Adipocyte (in vitro differentiated cells): ENCODE data around the gene PI16.

Source experiments
- DNase-seq: peaks from one replicate; pipeline ENCODE4 v3.0.0-alpha.2; 2015; ENCODE audit warnings: low read depth
- H3K27me3 ChIP-seq: replicated peaks from 2 replicates; pipeline ENCODE4 v1.7.0; 2013; ENCODE audit warnings: mild to moderate bottlenecking, low read length, moderate library complexity; ENCODE audit not compliant: control insufficient read depth, insufficient read depth
- H3K36me3 ChIP-seq: 2 replicates; pipeline ENCODE4 v1.7.0; 2013; ENCODE audit warnings: low read length, mild to moderate bottlenecking, moderate library complexity; ENCODE audit not compliant: control insufficient read depth, insufficient read depth, severe bottlenecking
- H3K4me1 ChIP-seq: 2 replicates; pipeline ENCODE4 v1.7.0; 2013; ENCODE audit warnings: mild to moderate bottlenecking, low read length, moderate library complexity; ENCODE audit not compliant: control insufficient read depth, insufficient read depth
- H3K4me3 ChIP-seq: 2 replicates; pipeline ENCODE4 v1.7.0; 2013; ENCODE audit warnings: mild to moderate bottlenecking, low read length, moderate library complexity
- H3K9ac ChIP-seq: 2 replicates; pipeline ENCODE4 v1.7.0; 2013; ENCODE audit warnings: mild to moderate bottlenecking, low read length, moderate library complexity
- H3K9me3 ChIP-seq: 2 replicates; pipeline ENCODE4 v1.7.0; 2013; ENCODE audit warnings: mild to moderate bottlenecking, low read length, moderate library complexity; ENCODE audit not compliant: control insufficient read depth

PI16 gene

DNA sequence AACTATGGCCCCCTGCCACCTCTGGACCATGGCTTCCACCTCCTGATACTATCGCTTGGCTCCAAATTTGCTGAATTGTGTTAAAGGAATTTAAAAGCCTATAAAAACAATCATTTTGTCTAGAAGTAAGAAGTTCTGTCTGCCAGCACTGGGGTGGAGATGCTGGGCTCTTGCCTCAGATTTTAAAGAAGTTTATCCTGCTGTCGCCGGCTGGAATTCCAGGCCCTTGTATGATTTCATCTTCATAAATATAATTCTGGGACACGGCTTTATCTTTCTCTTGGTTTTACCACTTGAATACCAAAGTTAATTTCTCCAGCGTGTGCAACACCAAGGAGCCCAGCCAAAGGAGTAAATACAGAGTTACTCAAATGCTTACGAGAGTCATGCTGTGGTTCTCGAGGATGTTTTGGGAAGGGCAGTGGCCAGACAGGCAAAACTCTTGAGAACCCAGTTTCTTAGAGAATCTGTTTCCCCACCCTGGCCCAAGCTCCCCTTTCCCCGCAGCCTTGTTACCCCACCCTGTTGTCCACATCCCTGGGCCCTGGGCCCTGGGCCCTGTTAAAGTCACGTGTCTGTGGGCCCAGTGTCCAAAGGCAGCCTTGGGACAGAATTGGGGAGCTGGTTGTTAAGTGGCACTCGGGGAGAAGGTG lies 36.9 kb upstream of the PI16 start:
- peak; percentile 93 for DNase-seq
- Histone ChIP-seq H3K4me3 (no peak overlapping the region), H3K27me3 (no peaks in the 10 kb centered on the region), H3K4me1 (peaks cover 62% of the 10 kb centered on the region), H3K9me3 (no peaks in the 10 kb centered on the region), H3K9ac (peak overlapping the region; percentile 47), H3K36me3 (peaks cover 48% of the 10 kb centered on the region)

DNA sequence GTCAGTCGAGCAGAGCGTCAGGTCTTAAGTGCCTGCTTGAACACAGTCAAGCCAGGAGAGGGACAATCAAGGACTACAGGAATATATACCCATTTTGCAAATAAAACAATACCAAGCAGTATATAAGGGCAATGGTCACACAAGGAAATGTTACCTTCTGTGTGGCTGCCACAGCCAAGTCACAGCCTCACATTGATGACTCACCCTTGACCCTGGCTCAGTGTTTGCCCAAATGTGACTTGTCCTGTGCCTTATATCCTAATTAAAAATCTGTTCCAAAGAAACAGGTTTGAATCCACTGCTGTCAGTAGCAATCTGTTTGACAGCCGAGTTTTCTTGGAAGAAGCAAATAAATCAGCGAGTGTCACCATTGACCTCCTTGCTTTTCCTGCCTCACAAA lies 34.5 kb upstream of the PI16 start:
- Histone ChIP-seq H3K4me1 (peaks cover 64% of the 10 kb centered on the region), H3K9me3 (no peaks in the 10 kb centered on the region), H3K4me3 (peak overlapping the region; percentile 35), H3K27me3 (no peaks in the 10 kb centered on the region), H3K9ac (no peak overlapping the region), H3K36me3 (peaks cover 55% of the 10 kb centered on the region)
- no peak for DNase-seq

DNA sequence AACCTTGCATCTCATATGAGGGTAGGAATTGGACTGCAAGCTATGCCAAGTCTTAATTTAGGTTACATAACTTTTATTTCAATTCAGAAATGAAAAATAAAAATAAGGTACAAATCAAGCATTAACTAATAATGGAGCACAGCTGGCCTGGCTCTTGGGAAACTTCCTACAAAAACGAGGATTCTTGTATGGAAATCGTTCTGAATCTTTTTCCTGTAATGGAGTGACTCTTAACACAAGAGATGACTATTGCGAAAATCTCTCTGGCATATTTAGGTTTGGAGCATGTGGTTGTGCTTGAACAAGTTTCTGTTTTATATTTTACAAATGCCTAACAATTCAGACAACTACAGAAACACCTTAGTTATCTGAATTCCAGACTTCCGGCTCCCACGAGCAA lies 34.0 kb upstream of the PI16 start:
- Histone ChIP-seq H3K36me3 (peaks cover 55% of the 10 kb centered on the region), H3K9ac (no peak overlapping the region), H3K27me3 (no peaks in the 10 kb centered on the region), H3K4me1 (peaks cover 64% of the 10 kb centered on the region), H3K9me3 (no peaks in the 10 kb centered on the region), H3K4me3 (peak overlapping the region; percentile 35)
- peak; percentile 78 for DNase-seq

DNA sequence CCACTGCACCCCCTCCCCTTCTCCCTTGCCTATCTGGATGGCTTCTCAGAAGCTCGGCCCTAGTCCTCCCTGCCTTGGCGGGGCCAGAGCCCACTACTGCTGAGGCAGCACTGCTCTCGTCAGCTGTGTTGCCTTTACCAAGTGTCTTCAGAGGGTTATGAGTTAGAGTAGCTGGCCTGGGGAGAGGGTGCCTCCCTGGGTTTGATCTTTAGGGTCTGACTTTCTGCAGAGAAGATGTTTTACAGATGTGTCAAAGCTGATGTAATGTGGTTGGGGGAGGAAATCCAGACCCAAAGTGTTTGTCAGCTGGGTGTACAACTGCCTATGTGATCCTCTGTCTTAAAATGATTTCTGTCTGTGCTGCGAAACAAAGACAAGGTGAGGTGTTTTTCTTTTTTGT lies 30.4 kb upstream of the PI16 start:
- Histone ChIP-seq H3K4me1 (peaks cover 56% of the 10 kb centered on the region), H3K36me3 (peaks cover 43% of the 10 kb centered on the region), H3K27me3 (no peaks in the 10 kb centered on the region), H3K9me3 (no peaks in the 10 kb centered on the region), H3K4me3 (no peak overlapping the region), H3K9ac (no peak overlapping the region)
- no peak for DNase-seq

DNA sequence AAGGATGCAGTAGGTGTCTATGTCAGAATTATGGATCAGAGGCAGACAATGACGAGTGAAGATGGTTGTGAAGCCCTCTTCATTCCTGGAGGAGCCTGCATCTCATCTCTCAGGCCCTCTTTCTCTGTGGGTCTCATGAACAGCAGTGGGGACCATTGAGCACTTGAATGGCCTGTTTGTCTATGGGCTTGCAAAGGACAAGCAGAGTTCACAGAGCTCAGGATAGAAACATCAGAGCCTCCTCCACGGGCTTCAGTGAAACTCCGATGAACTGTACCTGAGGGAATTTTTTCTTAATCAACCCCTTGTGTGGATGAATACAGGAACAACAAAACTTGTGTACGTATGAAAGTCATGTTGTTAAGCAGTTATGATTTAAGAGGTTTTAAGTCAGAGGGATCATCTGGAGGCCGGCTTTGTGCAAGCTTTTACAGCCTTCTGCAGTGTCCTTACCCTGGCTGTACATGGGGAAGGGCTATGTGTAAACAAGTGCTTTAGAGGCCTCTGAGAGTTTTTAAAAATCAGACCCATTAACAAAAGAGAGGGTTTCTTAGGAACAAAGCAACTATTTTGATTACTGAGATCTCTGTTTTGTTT lies 29.7 kb upstream of the PI16 start:
- peaks cover 37% of the 10 kb centered on the region for H3K36me3 ChIP-seq
- H3K4me3 ChIP-seq, result no peak overlapping the region
- DNase-seq, result no peak
- no peak overlapping the region for H3K9ac ChIP-seq
- peaks cover 56% of the 10 kb centered on the region for H3K4me1 ChIP-seq
- no peaks in the 10 kb centered on the region for H3K27me3 ChIP-seq
- no peaks in the 10 kb centered on the region for H3K9me3 ChIP-seq

DNA sequence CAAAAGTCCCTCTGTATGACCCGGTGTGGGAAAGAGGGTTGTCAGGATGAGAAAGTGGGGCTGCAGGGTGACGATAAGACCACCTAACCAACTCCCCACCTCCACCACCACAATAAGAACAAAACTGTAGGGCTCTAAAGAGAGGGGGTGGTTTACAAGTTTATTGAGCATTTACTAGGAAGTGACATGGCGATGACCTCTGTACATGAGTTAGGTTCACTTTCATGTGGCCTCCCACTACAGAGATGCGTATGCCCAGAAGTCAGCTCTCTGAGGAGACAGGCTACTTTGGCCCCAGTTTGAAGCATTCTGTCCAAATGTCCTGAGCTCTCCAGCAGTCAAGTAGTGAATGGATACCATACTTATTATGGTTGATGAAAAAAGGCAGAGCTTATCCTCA lies 28.7 kb upstream of the PI16 start:
- H3K36me3 ChIP-seq, result peaks cover 34% of the 10 kb centered on the region
- H3K27me3 ChIP-seq, result no peaks in the 10 kb centered on the region
- H3K4me1 ChIP-seq, result peaks cover 57% of the 10 kb centered on the region
- no peak overlapping the region for H3K4me3 ChIP-seq
- no peaks in the 10 kb centered on the region for H3K9me3 ChIP-seq
- H3K9ac ChIP-seq, result no peak overlapping the region
- no peak for DNase-seq

DNA sequence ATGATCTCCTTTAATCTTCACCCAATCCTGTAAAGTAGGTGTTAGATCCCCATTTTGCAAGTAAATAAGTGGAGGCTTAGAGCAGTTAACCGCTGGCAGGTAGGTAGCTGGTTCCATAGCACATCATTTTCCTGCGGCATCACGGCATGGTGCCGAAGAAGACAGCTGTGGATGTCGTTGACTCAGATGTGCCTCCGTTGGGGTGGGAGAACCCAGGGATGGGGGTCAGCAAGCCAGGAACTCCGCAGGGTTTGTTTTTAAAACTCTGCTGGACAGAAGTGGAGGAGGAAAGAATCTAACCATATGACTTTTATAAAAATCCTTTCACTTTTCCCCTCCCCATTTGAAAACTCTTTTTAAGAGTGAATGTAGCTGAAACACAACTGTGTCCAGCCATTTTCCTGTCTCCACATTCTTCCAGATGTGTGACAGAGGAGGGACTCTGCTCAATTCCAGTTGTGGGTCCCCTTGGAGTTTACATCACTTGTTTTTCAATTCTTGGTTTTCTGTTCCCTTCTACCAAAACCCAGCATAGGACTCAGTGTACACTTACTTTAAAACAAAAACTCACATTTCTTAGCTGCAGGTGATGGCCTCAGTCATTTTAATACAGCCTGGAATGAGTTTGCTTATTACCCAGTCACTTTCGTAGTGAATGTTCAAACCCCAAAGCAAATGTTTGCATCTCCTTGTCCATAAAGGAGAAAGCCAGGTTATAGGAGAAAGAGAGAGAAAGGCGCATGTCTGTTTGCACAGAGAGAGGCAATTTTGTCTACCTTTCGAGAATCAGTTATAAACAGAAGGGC lies 27.6 kb upstream of the PI16 start:
- DNase-seq, result no peak
- H3K9ac ChIP-seq, result no peak overlapping the region
- H3K4me1 ChIP-seq, result peaks cover 55% of the 10 kb centered on the region
- no peak overlapping the region for H3K4me3 ChIP-seq
- H3K9me3 ChIP-seq, result no peaks in the 10 kb centered on the region
- no peaks in the 10 kb centered on the region for H3K27me3 ChIP-seq
- H3K36me3 ChIP-seq, result peaks cover 30% of the 10 kb centered on the region

DNA sequence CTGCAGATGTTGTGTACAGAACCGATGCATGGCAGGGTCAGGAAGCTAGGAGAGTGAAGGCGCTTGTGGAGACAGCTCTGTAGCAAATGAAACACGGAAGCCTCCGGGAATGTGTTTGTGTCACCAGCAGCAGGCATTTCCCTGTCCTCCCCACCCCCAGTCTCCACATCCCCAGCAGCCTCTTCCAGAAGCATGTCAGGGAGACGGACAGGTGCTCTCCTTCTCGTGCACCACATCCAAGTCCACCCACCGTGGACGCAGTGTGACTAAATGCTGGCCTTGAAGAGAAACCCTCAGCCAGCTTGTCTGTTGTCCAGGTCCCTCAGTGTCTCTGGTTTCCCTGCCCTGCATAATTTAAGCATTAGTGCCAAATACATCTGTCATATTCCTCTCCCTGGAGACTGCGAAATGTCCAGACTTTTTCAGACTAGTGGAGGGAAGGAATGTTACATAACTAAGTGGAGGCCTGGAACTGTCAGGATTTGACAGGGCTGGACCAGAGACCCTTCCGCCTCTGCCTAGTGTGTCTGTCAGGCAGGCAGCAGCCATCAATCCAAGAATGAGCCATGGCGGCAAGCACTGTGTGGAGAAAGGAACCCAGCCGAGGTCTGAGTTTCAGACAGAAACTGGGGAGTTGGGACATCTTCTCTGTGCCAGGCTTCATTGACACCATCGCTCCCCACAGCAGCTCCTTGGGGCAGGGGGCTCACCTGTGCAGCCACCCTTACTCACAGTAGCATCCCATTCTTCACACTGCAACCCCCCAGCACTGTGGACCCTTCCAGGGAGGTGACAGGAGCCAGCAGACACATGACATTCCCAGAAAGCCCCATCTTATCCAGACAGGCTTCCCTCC lies 26.6 kb upstream of the PI16 start:
- Histone ChIP-seq H3K36me3 (peaks cover 27% of the 10 kb centered on the region), H3K9me3 (no peaks in the 10 kb centered on the region), H3K9ac (no peak overlapping the region), H3K4me3 (no peak overlapping the region), H3K27me3 (no peaks in the 10 kb centered on the region), H3K4me1 (peaks cover 57% of the 10 kb centered on the region)
- no peak for DNase-seq

DNA sequence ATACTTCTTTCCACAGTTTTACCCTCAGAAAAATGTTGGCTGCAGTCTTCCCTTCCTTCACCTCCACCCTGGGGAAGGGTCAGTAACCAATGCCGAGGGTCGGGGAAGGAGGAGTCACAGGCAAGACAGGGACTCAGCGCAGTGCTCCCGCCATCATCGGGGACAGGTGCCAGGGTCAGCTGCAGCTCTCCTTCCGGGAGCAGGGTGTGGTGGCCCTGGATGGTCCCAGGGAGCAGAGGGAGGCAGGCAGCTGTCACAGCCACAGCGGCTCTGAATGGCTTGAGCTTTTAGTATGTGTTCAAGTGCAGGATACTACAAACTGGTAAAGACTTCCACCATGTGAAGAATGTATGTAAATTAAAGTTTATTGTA lies 26.0 kb upstream of the PI16 start:
- no peak overlapping the region for H3K4me3 ChIP-seq
- no peaks in the 10 kb centered on the region for H3K27me3 ChIP-seq
- no peak overlapping the region for H3K9ac ChIP-seq
- H3K9me3 ChIP-seq, result no peaks in the 10 kb centered on the region
- peaks cover 23% of the 10 kb centered on the region for H3K36me3 ChIP-seq
- H3K4me1 ChIP-seq, result peaks cover 63% of the 10 kb centered on the region
- no peak for DNase-seq

DNA sequence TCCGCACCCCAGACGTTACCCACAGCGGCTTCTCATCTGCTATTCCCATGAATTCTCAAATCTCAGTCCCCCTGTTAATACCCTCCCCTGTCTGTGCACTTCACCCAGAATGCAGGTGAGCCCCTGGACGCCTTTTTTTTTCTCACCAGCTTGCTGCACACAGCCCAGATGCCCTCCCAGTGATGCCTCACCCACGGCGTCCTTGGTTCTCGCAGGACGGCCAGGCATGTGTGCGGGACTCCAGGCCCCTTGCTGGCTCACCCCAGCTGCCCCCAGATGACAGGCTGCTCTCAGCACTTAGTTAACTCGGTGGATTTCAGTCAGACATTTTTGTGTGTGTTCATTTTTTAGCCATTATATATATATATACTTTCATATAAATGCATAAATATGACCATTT lies 25.4 kb upstream of the PI16 start:
- H3K36me3 ChIP-seq, result peaks cover 17% of the 10 kb centered on the region
- no peaks in the 10 kb centered on the region for H3K9me3 ChIP-seq
- no peak overlapping the region for H3K9ac ChIP-seq
- H3K27me3 ChIP-seq, result no peaks in the 10 kb centered on the region
- no peak overlapping the region for H3K4me3 ChIP-seq
- no peak for DNase-seq
- H3K4me1 ChIP-seq, result peaks cover 66% of the 10 kb centered on the region

DNA sequence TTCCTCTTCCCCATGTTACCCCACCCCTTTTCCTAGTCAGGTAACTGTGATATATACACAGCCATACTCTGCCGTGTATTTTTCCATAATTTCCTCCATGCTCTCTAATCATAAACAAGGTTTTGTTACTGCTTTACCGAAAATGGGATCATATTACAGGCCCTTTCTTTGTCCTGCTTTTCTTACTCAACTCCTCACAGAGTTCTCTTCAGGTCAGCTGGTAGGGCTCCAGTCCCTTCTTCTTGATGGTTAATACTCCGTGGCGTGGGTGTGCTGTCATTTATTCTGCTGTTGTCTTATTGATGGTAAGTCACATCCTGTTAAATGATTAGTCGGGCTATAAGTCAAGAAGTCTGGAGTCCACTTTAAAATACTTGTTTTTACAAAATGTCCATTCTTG lies 24.9 kb upstream of the PI16 start:
- H3K9ac ChIP-seq, result no peak overlapping the region
- no peaks in the 10 kb centered on the region for H3K9me3 ChIP-seq
- DNase-seq, result peak; percentile 87
- H3K36me3 ChIP-seq, result peaks cover 13% of the 10 kb centered on the region
- H3K4me1 ChIP-seq, result peaks cover 62% of the 10 kb centered on the region
- no peak overlapping the region for H3K4me3 ChIP-seq
- no peaks in the 10 kb centered on the region for H3K27me3 ChIP-seq
